COR-L47 (cell line): ENCODE measurements around the gene IL16.

Experiments used
- DNase-seq: peaks from one replicate; lab custom pipeline; 2025; lab: John Stamatoyannopoulos, UW

IL16 gene

GRCh38 chr15:81174792-81175327, 21.8 kb upstream of the IL16 start:
- DNase-seq, result no peak

GRCh38 chr15:81175496-81175895, 21.2 kb upstream of the IL16 start:
- no peak for DNase-seq

- no peak for DNase-seq
Measured at GRCh38 chr15:81176291-81176893, 20.3 kb upstream of the IL16 start.

GRCh38 chr15:81178365-81178764, 18.3 kb upstream of the IL16 start:
- no peak for DNase-seq

- no peak for DNase-seq
Measured at GRCh38 chr15:81181220-81181619, 15.5 kb upstream of the IL16 start.

GRCh38 chr15:81182031-81182755, 14.5 kb upstream of the IL16 start:
- DNase-seq, result no peak

- DNase-seq, result no peak
Measured at GRCh38 chr15:81182756-81183438, 13.8 kb upstream of the IL16 start.

- DNase-seq, result no peak
Measured at GRCh38 chr15:81183439-81183775, 13.3 kb upstream of the IL16 start.

- no peak for DNase-seq
Measured at GRCh38 chr15:81184188-81184587, 12.5 kb upstream of the IL16 start.

- no peak for DNase-seq
Measured at GRCh38 chr15:81185631-81186295, 10.9 kb upstream of the IL16 start.

- no peak for DNase-seq
Measured at GRCh38 chr15:81188354-81188753, 8.3 kb upstream of the IL16 start.

GRCh38 chr15:81189583-81190283, 6.9 kb upstream of the IL16 start:
- no peak for DNase-seq

- DNase-seq, result no peak
Measured at GRCh38 chr15:81190922-81191507, 5.7 kb upstream of the IL16 start.

GRCh38 chr15:81191701-81192100, 5.0 kb upstream of the IL16 start:
- no peak for DNase-seq

GRCh38 chr15:81194723-81195122, 2.0 kb upstream of the IL16 start:
- no peak for DNase-seq

- no peak for DNase-seq
Measured at GRCh38 chr15:81195339-81195864, 1.3 kb upstream of the IL16 start.

- no peak for DNase-seq
Measured at GRCh38 chr15:81197255-81197630, 564 bp downstream of the IL16 start.

- no peak for DNase-seq
Measured at GRCh38 chr15:81197688-81198281, 1.1 kb downstream of the IL16 start.

- no peak for DNase-seq
Measured at GRCh38 chr15:81199031-81199779, 2.5 kb downstream of the IL16 start.

GRCh38 chr15:81206018-81206417, 9.3 kb downstream of the IL16 start:
- no peak for DNase-seq
